SK-N-SH treated with all-trans-retinoic acid at 6 μM for 48 hours (cell line): ENCODE results near the gene SCGB1C1.

ENCODE experiments used
- ARNTL ChIP-seq: fragments of 450-650 bp; formaldehyde crosslinking; IDR thresholded peaks from 2 replicates; pipeline ENCODE4 v1.5.0; 2020; ENCODE audit warnings: low read depth, mild to moderate bottlenecking, moderate library complexity, borderline replicate concordance
- BACH2 ChIP-seq: fragments of 250-450 bp; sonication (Bioruptor Pico); IDR thresholded peaks from 2 replicates; pipeline ENCODE4 v1.9.0; 2021; ENCODE audit warnings: mild to moderate bottlenecking, borderline replicate concordance
- ISL1 ChIP-seq: fragments of 250-450 bp; sonication (Bioruptor Pico); IDR thresholded peaks from 2 replicates; pipeline ENCODE4 v2.1.2; 2022; ENCODE audit warnings: mild to moderate bottlenecking, moderate library complexity
- PPARA ChIP-seq: fragments of 250-450 bp; sonication (Bioruptor Pico); IDR thresholded peaks from 2 replicates; pipeline ENCODE4 v1.5.0; 2020; ENCODE audit warnings: mild to moderate bottlenecking, borderline replicate concordance
- RARB ChIP-seq: fragments of 250-450 bp; sonication (Bioruptor Pico); IDR thresholded peaks from 2 replicates; pipeline ENCODE4 v1.8.0; 2021; ENCODE audit warnings: mild to moderate bottlenecking, moderate library complexity
- ZNF70 ChIP-seq: fragments of 450-650 bp; formaldehyde crosslinking; IDR thresholded peaks from 2 replicates; pipeline ENCODE4 v1.5.0; 2020; ENCODE audit warnings: mild to moderate bottlenecking, moderate library complexity
- ZNF8 ChIP-seq: fragments of 450-650 bp; formaldehyde crosslinking; IDR thresholded peaks from 2 replicates; pipeline ENCODE4 v1.5.0; 2020; ENCODE audit warnings: mild to moderate bottlenecking, moderate library complexity
- TF ChIP-seq, protein P1 (sequence below): fragments of 250-450 bp; sonication (Bioruptor Pico); IDR thresholded peaks from 2 replicates; pipeline ENCODE4 v1.8.0; 2020; ENCODE audit warnings: mild to moderate bottlenecking, moderate library complexity, borderline replicate concordance
- TF ChIP-seq, protein P2 (sequence below): fragments of 250-450 bp; sonication (Bioruptor Pico); IDR thresholded peaks from 2 replicates; pipeline ENCODE4 v1.5.0; 2020; ENCODE audit warnings: mild to moderate bottlenecking, moderate library complexity
- TF ChIP-seq, protein P3 (sequence below): fragments of 250-450 bp; sonication (Bioruptor Pico); IDR thresholded peaks from 2 replicates; pipeline ENCODE4 v1.5.1; 2020; ENCODE audit warnings: low read depth, mild to moderate bottlenecking, moderate library complexity

DNA sequence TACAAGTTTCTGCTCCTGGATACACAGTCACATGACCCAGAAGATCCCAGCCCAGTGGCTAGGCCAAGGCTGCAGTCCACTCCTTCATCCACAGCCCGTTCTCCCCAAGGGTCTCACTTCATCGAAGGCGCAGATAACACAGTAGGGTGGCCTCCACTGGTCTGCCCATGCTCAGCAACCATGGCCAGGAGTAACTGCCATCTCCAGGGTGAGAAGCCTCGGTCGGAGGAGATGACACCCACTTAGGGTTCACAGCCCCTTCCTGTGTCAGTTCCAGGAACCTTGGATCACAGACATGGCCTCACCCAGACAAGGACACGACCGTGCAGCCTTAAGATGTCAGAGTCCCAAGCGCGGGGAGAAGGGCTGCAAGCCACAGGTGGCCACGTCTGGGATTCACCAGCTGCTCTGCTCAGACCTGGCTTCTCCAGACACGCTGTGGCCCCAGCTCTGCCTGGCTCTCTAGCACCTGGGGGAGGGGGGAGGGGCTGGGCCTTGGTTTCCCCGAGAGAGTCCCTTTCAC lies 11.8 kb downstream of the SCGB1C1 start:
- TF ChIP-seq ISL1 (CRISPR knock-in tag) (no peak), BACH2 (CRISPR knock-in tag) (no peak), ZNF70 (no peak), PPARA (no peak), ARNTL (CRISPR knock-in tag) (no peak), RARB (CRISPR knock-in tag) (no peak), ZNF8 (no peak)
- TF ChIP-seq, protein P1, sequence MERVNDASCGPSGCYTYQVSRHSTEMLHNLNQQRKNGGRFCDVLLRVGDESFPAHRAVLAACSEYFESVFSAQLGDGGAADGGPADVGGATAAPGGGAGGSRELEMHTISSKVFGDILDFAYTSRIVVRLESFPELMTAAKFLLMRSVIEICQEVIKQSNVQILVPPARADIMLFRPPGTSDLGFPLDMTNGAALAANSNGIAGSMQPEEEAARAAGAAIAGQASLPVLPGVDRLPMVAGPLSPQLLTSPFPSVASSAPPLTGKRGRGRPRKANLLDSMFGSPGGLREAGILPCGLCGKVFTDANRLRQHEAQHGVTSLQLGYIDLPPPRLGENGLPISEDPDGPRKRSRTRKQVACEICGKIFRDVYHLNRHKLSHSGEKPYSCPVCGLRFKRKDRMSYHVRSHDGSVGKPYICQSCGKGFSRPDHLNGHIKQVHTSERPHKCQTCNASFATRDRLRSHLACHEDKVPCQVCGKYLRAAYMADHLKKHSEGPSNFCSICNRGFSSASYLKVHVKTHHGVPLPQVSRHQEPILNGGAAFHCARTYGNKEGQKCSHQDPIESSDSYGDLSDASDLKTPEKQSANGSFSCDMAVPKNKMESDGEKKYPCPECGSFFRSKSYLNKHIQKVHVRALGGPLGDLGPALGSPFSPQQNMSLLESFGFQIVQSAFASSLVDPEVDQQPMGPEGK (CRISPR knock-in tag): no peak
- TF ChIP-seq, protein P2, sequence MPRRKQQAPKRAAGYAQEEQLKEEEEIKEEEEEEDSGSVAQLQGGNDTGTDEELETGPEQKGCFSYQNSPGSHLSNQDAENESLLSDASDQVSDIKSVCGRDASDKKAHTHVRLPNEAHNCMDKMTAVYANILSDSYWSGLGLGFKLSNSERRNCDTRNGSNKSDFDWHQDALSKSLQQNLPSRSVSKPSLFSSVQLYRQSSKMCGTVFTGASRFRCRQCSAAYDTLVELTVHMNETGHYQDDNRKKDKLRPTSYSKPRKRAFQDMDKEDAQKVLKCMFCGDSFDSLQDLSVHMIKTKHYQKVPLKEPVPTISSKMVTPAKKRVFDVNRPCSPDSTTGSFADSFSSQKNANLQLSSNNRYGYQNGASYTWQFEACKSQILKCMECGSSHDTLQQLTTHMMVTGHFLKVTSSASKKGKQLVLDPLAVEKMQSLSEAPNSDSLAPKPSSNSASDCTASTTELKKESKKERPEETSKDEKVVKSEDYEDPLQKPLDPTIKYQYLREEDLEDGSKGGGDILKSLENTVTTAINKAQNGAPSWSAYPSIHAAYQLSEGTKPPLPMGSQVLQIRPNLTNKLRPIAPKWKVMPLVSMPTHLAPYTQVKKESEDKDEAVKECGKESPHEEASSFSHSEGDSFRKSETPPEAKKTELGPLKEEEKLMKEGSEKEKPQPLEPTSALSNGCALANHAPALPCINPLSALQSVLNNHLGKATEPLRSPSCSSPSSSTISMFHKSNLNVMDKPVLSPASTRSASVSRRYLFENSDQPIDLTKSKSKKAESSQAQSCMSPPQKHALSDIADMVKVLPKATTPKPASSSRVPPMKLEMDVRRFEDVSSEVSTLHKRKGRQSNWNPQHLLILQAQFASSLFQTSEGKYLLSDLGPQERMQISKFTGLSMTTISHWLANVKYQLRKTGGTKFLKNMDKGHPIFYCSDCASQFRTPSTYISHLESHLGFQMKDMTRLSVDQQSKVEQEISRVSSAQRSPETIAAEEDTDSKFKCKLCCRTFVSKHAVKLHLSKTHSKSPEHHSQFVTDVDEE: no peak
- TF ChIP-seq, protein P3, sequence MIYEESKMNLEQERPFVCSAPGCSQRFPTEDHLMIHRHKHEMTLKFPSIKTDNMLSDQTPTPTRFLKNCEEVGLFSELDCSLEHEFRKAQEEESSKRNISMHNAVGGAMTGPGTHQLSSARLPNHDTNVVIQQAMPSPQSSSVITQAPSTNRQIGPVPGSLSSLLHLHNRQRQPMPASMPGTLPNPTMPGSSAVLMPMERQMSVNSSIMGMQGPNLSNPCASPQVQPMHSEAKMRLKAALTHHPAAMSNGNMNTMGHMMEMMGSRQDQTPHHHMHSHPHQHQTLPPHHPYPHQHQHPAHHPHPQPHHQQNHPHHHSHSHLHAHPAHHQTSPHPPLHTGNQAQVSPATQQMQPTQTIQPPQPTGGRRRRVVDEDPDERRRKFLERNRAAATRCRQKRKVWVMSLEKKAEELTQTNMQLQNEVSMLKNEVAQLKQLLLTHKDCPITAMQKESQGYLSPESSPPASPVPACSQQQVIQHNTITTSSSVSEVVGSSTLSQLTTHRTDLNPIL (CRISPR knock-in tag): no peak
